ENCODE measurements around the gene CELSR1.

Gene CELSR1

GRCh38 chr22:46560696-46561295, 23.4 kb upstream of the CELSR1 start:
- in situ Hi-C loops (cut with HindIII; ENCODE audit: low sequenced_read_pairs) = loop anchor here (25.0 kb wide), 1 partner anchor 123 kb away; no protein-coding TSS in a partner anchor

GRCh38 chr22:46557736-46558480, 20.5 kb upstream of the CELSR1 start:
- in situ Hi-C loops (cut with HindIII; ENCODE audit: low sequenced_read_pairs) = loop anchor here (25.0 kb wide), 1 partner anchor 121 kb away; no protein-coding TSS in a partner anchor

- in situ Hi-C loops (cut with HindIII; ENCODE audit: low sequenced_read_pairs) = loop anchor here (25.0 kb wide), 1 partner anchor 119 kb away; no protein-coding TSS in a partner anchor
Measured at GRCh38 chr22:46556775-46557174, 19.4 kb upstream of the CELSR1 start.

- in situ Hi-C loops (cut with HindIII; ENCODE audit: low sequenced_read_pairs) = loop anchor here (25.0 kb wide), 1 partner anchor 116 kb away; no protein-coding TSS in a partner anchor
Measured at GRCh38 chr22:46553189-46553588, 15.8 kb upstream of the CELSR1 start.

- in situ Hi-C loops (cut with HindIII; ENCODE audit: low sequenced_read_pairs) = loop anchor here (25.0 kb wide), 1 partner anchor 115 kb away; no protein-coding TSS in a partner anchor
Measured at GRCh38 chr22:46551996-46552395, 14.6 kb upstream of the CELSR1 start.

- in situ Hi-C loops (cut with HindIII; ENCODE audit: low sequenced_read_pairs) = loop anchor here (25.0 kb wide), 1 partner anchor 114 kb away; no protein-coding TSS in a partner anchor
Measured at GRCh38 chr22:46551321-46551720, 13.9 kb upstream of the CELSR1 start.

GRCh38 chr22:46549971-46550641, 12.7 kb upstream of the CELSR1 start:
- in situ Hi-C loops (cut with HindIII; ENCODE audit: low sequenced_read_pairs) = loop anchor here (25.0 kb wide), 1 partner anchor 113 kb away; no protein-coding TSS in a partner anchor

- in situ Hi-C loops (cut with HindIII; ENCODE audit: low sequenced_read_pairs) = no loop called here
Measured at GRCh38 chr22:46549563-46549840, 12.1 kb upstream of the CELSR1 start.

- in situ Hi-C loops (cut with HindIII; ENCODE audit: low sequenced_read_pairs) = no loop called here
Measured at GRCh38 chr22:46547883-46548244, 10.4 kb upstream of the CELSR1 start.

GRCh38 chr22:46547179-46547882, 9.9 kb upstream of the CELSR1 start:
- in situ Hi-C loops (cut with HindIII; ENCODE audit: low sequenced_read_pairs) = no loop called here

GRCh38 chr22:46546466-46547178, 9.2 kb upstream of the CELSR1 start:
- in situ Hi-C loops (cut with HindIII; ENCODE audit: low sequenced_read_pairs) = no loop called here

GRCh38 chr22:46545086-46545792, 7.8 kb upstream of the CELSR1 start:
- in situ Hi-C loops (cut with HindIII; ENCODE audit: low sequenced_read_pairs) = no loop called here

GRCh38 chr22:46542011-46542985, 4.9 kb upstream of the CELSR1 start:
- in situ Hi-C loops (cut with HindIII; ENCODE audit: low sequenced_read_pairs) = no loop called here

GRCh38 chr22:46541536-46541935, 4.1 kb upstream of the CELSR1 start:
- in situ Hi-C loops (cut with HindIII; ENCODE audit: low sequenced_read_pairs) = no loop called here

GRCh38 chr22:46540874-46541273, 3.5 kb upstream of the CELSR1 start:
- in situ Hi-C loops (cut with HindIII; ENCODE audit: low sequenced_read_pairs) = no loop called here

GRCh38 chr22:46539169-46539568, 1.7 kb upstream of the CELSR1 start:
- in situ Hi-C loops (cut with HindIII; ENCODE audit: low sequenced_read_pairs) = no loop called here

GRCh38 chr22:46538814-46539160, 1.4 kb upstream of the CELSR1 start:
- in situ Hi-C loops (cut with HindIII; ENCODE audit: low sequenced_read_pairs) = no loop called here

GRCh38 chr22:46537946-46538813, 760 bp upstream of the CELSR1 start:
- in situ Hi-C loops (cut with HindIII; ENCODE audit: low sequenced_read_pairs) = no loop called here

Measured in DLD1 (cell line).